SK-N-SH (cell line): ENCODE measurements around the gene MEIS1. TPM values are rescaled to one million over a fixed set of nuclear protein-coding genes. Genes with fewer than 3 reads are reported as not detected.

Experiments
- CTCF ChIA-PET: fragments of 300-600, 350-600 bp; formaldehyde crosslinking; extraction: SDS; loops from one replicate; lab custom pipeline; 2021; lab: Yijun Ruan, JAX
- POLR2A ChIA-PET: fragments of 350-600 bp; sonication (Branson Sonifier 250); formaldehyde crosslinking; extraction: SDS; loops from one replicate; lab custom pipeline; 2020; ENCODE audit warnings: antibody characterized with exemption, inconsistent platforms; lab: Yijun Ruan, JAX
- DNase-seq: peaks from one replicate; pipeline ENCODE4 v3.0.0; 2012
- H2AFZ ChIP-seq: fragments of 200-600 bp; sonication (generic); 2 replicates; pipeline ENCODE4 v1.8.1; 2016; ENCODE audit warnings: antibody characterized with exemption, mild to moderate bottlenecking, low read depth
- H3F3A ChIP-seq: fragments of 200-600 bp; sonication (generic); replicated peaks from 2 replicates; pipeline ENCODE3; 2016; ENCODE audit warnings: antibody characterized with exemption, mild to moderate bottlenecking; ENCODE audit not compliant: insufficient read depth
- H3K27ac ChIP-seq, 2 experiments: fragments of 200-500 bp in 1 of 2; fragments of 200-600 bp in 1 of 2; sonication (Bioruptor generic) in 1 of 2; sonication (generic), shearing (Covaris generic) in 1 of 2; 2 replicates each; pipeline versions ENCODE4 v1.5.1 to v1.6.1; 2014 to 2016; ENCODE audit warnings: low read depth in 2 of 2, inconsistent platforms in 1 of 2, low read length in 1 of 2, mild to moderate bottlenecking in 1 of 2, mixed read lengths in 1 of 2
- H3K27me3 ChIP-seq: fragments of 200-600 bp; sonication (generic), shearing (Covaris generic); 2 replicates; pipeline ENCODE4 v1.6.1; 2016; ENCODE audit warnings: mixed run types; ENCODE audit not compliant: insufficient read depth
- H3K36me3 ChIP-seq, 2 experiments: fragments of 200-500 bp in 1 of 2; fragments of 200-600 bp in 1 of 2; sonication (Bioruptor generic) in 1 of 2; sonication (generic) in 1 of 2; replicated peaks in 1 of 2; 2 replicates each; pipeline versions ENCODE3 to v1.5.1; 2014 to 2016; ENCODE audit warnings: low read length in 1 of 2, mild to moderate bottlenecking in 1 of 2; ENCODE audit not compliant: insufficient read depth in 2 of 2, control insufficient read depth in 1 of 2
- H3K4me1 ChIP-seq, 2 experiments: fragments of 200-500 bp in 1 of 2; fragments of 200-600 bp in 1 of 2; sonication (Bioruptor generic) in 1 of 2; sonication (generic), shearing (Covaris generic) in 1 of 2; 2 replicates each; pipeline versions ENCODE4 v1.5.1 to v1.6.1; 2014 to 2016; ENCODE audit warnings: low read depth in 1 of 2, low read length in 1 of 2, mixed run types in 1 of 2; ENCODE audit not compliant: insufficient read depth in 2 of 2, control insufficient read depth in 1 of 2
- H3K4me2 ChIP-seq: fragments of 200-600 bp; sonication (generic), shearing (Covaris generic); 2 replicates; pipeline ENCODE4 v1.6.1; 2017; ENCODE audit warnings: mixed run types
- H3K4me3 ChIP-seq, 2 experiments: fragments of 200-500 bp in 1 of 2; fragments of 200-600 bp in 1 of 2; sonication (Bioruptor generic) in 1 of 2; sonication (generic), shearing (Covaris generic) in 1 of 2; 2 replicates each; pipeline versions ENCODE4 v1.5.1 to v1.8.1; 2014 to 2016; ENCODE audit warnings: low read depth in 2 of 2, inconsistent platforms in 1 of 2, low read length in 1 of 2, mild to moderate bottlenecking in 1 of 2, mixed read lengths in 1 of 2, moderate library complexity in 1 of 2
- H3K79me2 ChIP-seq: fragments of 200-600 bp; sonication (generic); 2 replicates; pipeline ENCODE4 v1.8.1; 2017; ENCODE audit warnings: mild to moderate bottlenecking; ENCODE audit not compliant: insufficient read depth
- H3K9ac ChIP-seq: fragments of 200-600 bp; sonication (generic); 2 replicates; pipeline ENCODE4 v1.6.1; 2017; ENCODE audit warnings: mixed run types
- H3K9me2 ChIP-seq: fragments of 200-600 bp; sonication (generic); 2 replicates; pipeline ENCODE4 v1.6.1; 2017; ENCODE audit warnings: mixed run types
- H3K9me3 ChIP-seq: fragments of 200-600 bp; sonication (generic); 2 replicates; pipeline ENCODE4 v1.6.1; 2017; ENCODE audit warnings: mixed run types, mild to moderate bottlenecking, moderate library complexity
- H4K20me1 ChIP-seq: fragments of 200-600 bp; sonication (generic); 2 replicates; pipeline ENCODE4 v1.6.1; 2017; ENCODE audit warnings: mild to moderate bottlenecking, mixed run types; ENCODE audit not compliant: insufficient read depth
- CHD2 ChIP-seq: fragments of 150-350 bp; IDR thresholded peaks from 2 replicates; pipeline ENCODE4 v1.6.1; 2018; ENCODE audit warnings: low read length; ENCODE audit not compliant: partially characterized antibody
- CTCF ChIP-seq: fragments of 200-600 bp; sonication (generic); IDR thresholded peaks from 2 replicates; pipeline ENCODE4 v1.6.1; 2017; ENCODE audit warnings: antibody characterized with exemption, mild to moderate bottlenecking, moderate library complexity
- EZH2phosphoT487 ChIP-seq: fragments of 200-600 bp; sonication (generic); IDR thresholded peaks from 2 replicates; pipeline ENCODE4 v1.6.1; 2017; ENCODE audit warnings: low read depth, mixed run types, mild to moderate bottlenecking, antibody characterized with exemption, moderate library complexity, borderline replicate concordance
- FOSL2 ChIP-seq: IDR thresholded peaks from 2 replicates; pipeline ENCODE4 v1.4.0; 2012; ENCODE audit warnings: low read depth, mild to moderate bottlenecking, moderate library complexity, borderline replicate concordance
- FOXM1 ChIP-seq: IDR thresholded peaks from 2 replicates; pipeline ENCODE4 v1.4.0; 2012; ENCODE audit warnings: low read depth, mild to moderate bottlenecking
- GATA2 ChIP-seq: sonication (generic); formaldehyde crosslinking; IDR thresholded peaks from 2 replicates; pipeline ENCODE4 v1.5.0; 2020; ENCODE audit warnings: mild to moderate bottlenecking, missing genetic modification reagents
- JUND ChIP-seq: IDR thresholded peaks from 2 replicates; pipeline ENCODE4 v1.4.0; 2012
- NRF1 ChIP-seq: IDR thresholded peaks from 2 replicates; pipeline ENCODE4 v1.6.1; 2012; ENCODE audit warnings: low read depth, mild to moderate bottlenecking, low read length
- PBX3 ChIP-seq: IDR thresholded peaks from 2 replicates; pipeline ENCODE4; 2012
- POLR2AphosphoS5 ChIP-seq: IDR thresholded peaks from 2 replicates; pipeline ENCODE4 v1.6.1; 2012; ENCODE audit warnings: low read depth, low read length
- RCOR1 ChIP-seq: fragments of 150-350 bp; IDR thresholded peaks from 2 replicates; pipeline ENCODE4 v1.6.1; 2017; ENCODE audit warnings: antibody characterized with exemption, low read length
- REST ChIP-seq: IDR thresholded peaks from 2 replicates; pipeline ENCODE4 v1.6.1; 2012; ENCODE audit warnings: mild to moderate bottlenecking, low read depth, low read length, moderate library complexity
- SIN3A ChIP-seq: IDR thresholded peaks from 2 replicates; pipeline ENCODE4 v1.6.1; 2012; ENCODE audit warnings: low read depth, mild to moderate bottlenecking, low read length, moderate library complexity, borderline replicate concordance
- TAF1 ChIP-seq: IDR thresholded peaks from 2 replicates; pipeline ENCODE4 v1.6.1; 2012; ENCODE audit warnings: low read depth, mild to moderate bottlenecking, low read length, moderate library complexity, borderline replicate concordance
- TCF12 ChIP-seq: IDR thresholded peaks from 2 replicates; pipeline ENCODE4 v1.4.0; 2012
- TEAD4 ChIP-seq: IDR thresholded peaks from 2 replicates; pipeline ENCODE4 v1.4.0; 2012; ENCODE audit warnings: mild to moderate bottlenecking, borderline replicate concordance; ENCODE audit not compliant: insufficient read depth
- USF2 ChIP-seq: fragments of 150-350 bp; IDR thresholded peaks from 2 replicates; pipeline ENCODE4 v1.6.1; 2017; ENCODE audit warnings: antibody characterized with exemption, low read length, low read depth, borderline replicate concordance
- ZBTB33 ChIP-seq: IDR thresholded peaks from 2 replicates; pipeline ENCODE4 v1.4.0; 2012; ENCODE audit warnings: low read depth, borderline replicate concordance
- WGBS: methylation state at CpG from one replicate; pipeline ENCODE4 v1.1.6; 2017; ENCODE audit warnings: low lambda C conversion rate; 5-methylcytosine and 5-hydroxymethylcytosine counted together
- polyA plus RNA-seq, 3 experiments: library from polyadenylated mRNA; depleted of rRNA; stranded (reverse); fragments of >200 nt; gene quantifications; 2 replicates each; pipeline ENCODE4 v1.2.3, GENCODE V29; 2012

Gene MEIS1
- polyA plus RNA-seq, 1 of the 3 experiments (the other 2 are of a cell fraction), result 16.9 TPM

GRCh38 chr2:66578054-66578686 lies 143.2 kb downstream of the MEIS1 start (continued):
- TF ChIP-seq CTCF, result no peak
- no peak for TF ChIP-seq GATA2 (CRISPR knock-in tag)
- no peak for TF ChIP-seq TCF12
- TF ChIP-seq TAF1, result no peak
- no peak for TF ChIP-seq FOSL2
- no peak for TF ChIP-seq USF2
- TF ChIP-seq CHD2, result no peak
- no peak for TF ChIP-seq NRF1
- TF ChIP-seq, all 33 proteins: peak for 0

- Histone ChIP-seq H3K9me3 (no peaks in the 10 kb centered on the region), H3K4me2 (no peak overlapping the region), H3K27me3 (no peaks in the 10 kb centered on the region), H3K4me3 (no peak overlapping the region), H2AFZ (no peak overlapping the region), H3K9me2 (no peaks in the 10 kb centered on the region), H3K36me3 (no peaks in the 10 kb centered on the region), H3K27ac (no peak overlapping the region), H3F3A (peaks cover 14% of the 10 kb centered on the region), H3K9ac (no peak overlapping the region), H3K4me1 (peaks cover under 1 to 11% of the 10 kb centered on the region in 2 experiments; a peak in 2 of 4 replicates), H4K20me1 (no peaks in the 10 kb centered on the region), H3K79me2 (no peaks in the 10 kb centered on the region)
- ChIA-PET POLR2A (no interaction called here), CTCF (interaction anchor here (1.3 kb wide), 1 partner anchor 637 kb away, joined by 3 read pairs; no protein-coding TSS in a partner anchor)
- DNase-seq, result no peak
- WGBS, result 80% methylated on average over 10 of the region's 10 CpGs
- TF ChIP-seq ZBTB33, result no peak
- no peak for TF ChIP-seq TAF1
- no peak for TF ChIP-seq REST
- TF ChIP-seq TEAD4, result no peak
- TF ChIP-seq NRF1, result no peak
- TF ChIP-seq PBX3, result no peak
- no peak for TF ChIP-seq POLR2AphosphoS5
- no peak for TF ChIP-seq FOXM1
- no peak for TF ChIP-seq JUND
- no peak for TF ChIP-seq EZH2phosphoT487
- no peak for TF ChIP-seq SIN3A
- TF ChIP-seq RCOR1, result no peak
Observed at GRCh38 chr2:66578687-66579106, 143.8 kb downstream of the MEIS1 start.
